HepG2 (cell line): ENCODE results near the gene RHOT2. TPM values are rescaled to one million over a fixed set of nuclear protein-coding genes. Genes with fewer than 3 reads are reported as not detected.

Experiments used
- AHR ChIP-seq: IDR thresholded peaks from 2 replicates; pipeline ENCODE4 v1.6.1; 2018; ENCODE audit warnings: missing genetic modification reagents, missing compliant biosample characterization
- ATF7 ChIP-seq, 2 experiments: fragments of 450-650 bp in 1 of 2; sonication (generic) in 1 of 2; formaldehyde crosslinking in 1 of 2; IDR thresholded peaks; 2 replicates each; pipeline versions ENCODE4 v1.4.0 to v1.6.1; 2016 to 2020; ENCODE audit warnings: antibody characterized with exemption in 1 of 2, mild to moderate bottlenecking in 1 of 2, missing genetic modification reagents in 1 of 2
- BORCS8-MEF2B ChIP-seq: sonication (generic); formaldehyde crosslinking; IDR thresholded peaks from 2 replicates; pipeline ENCODE4 v1.8.0; 2022; ENCODE audit warnings: mild to moderate bottlenecking, missing genetic modification reagents
- HDAC2 ChIP-seq: sonication (generic); formaldehyde crosslinking; IDR thresholded peaks from 2 replicates; pipeline ENCODE4 v1.4.0; 2020; ENCODE audit warnings: missing genetic modification reagents
- HNF4G ChIP-seq, 2 experiments: sonication (generic) in 1 of 2; formaldehyde crosslinking in 1 of 2; IDR thresholded peaks; 2 replicates each; pipeline versions ENCODE4 v1.4.0 to v1.6.1; 2011 to 2020; ENCODE audit warnings: borderline replicate concordance in 2 of 2, low read depth in 2 of 2, mild to moderate bottlenecking in 2 of 2, low read length in 1 of 2, missing genetic modification reagents in 1 of 2, moderate library complexity in 1 of 2
- KDM6A ChIP-seq: IDR thresholded peaks from 2 replicates; pipeline ENCODE4 v1.6.1; 2016; ENCODE audit warnings: low read depth
- NFE2L2 ChIP-seq: fragments of 150-350 bp; IDR thresholded peaks from 2 replicates; pipeline ENCODE4 v1.6.1; 2014; ENCODE audit warnings: low read length
- NR2F2 ChIP-seq: IDR thresholded peaks from 2 replicates; pipeline ENCODE4 v1.6.1; 2012; ENCODE audit warnings: low read depth, inconsistent platforms, borderline replicate concordance
- PAWR ChIP-seq: sonication (generic); formaldehyde crosslinking; IDR thresholded peaks from 2 replicates; pipeline ENCODE4 v1.4.0; 2020; ENCODE audit warnings: missing genetic modification reagents, mild to moderate bottlenecking, borderline replicate concordance
- RARG ChIP-seq: sonication (generic); formaldehyde crosslinking; IDR thresholded peaks from 2 replicates; pipeline ENCODE4 v1.4.0; 2020; ENCODE audit warnings: low read depth, mild to moderate bottlenecking, missing genetic modification reagents
- SIN3A ChIP-seq: IDR thresholded peaks from 2 replicates; pipeline ENCODE4 v1.6.1; 2011; ENCODE audit warnings: low read depth, mild to moderate bottlenecking, control low read depth, low read length, borderline replicate concordance
- SMAD3 ChIP-seq: sonication (generic); formaldehyde crosslinking; IDR thresholded peaks from 2 replicates; pipeline ENCODE4 v1.4.0; 2020; ENCODE audit warnings: missing genetic modification reagents
- SMARCC2 ChIP-seq: fragments of 450-650 bp; IDR thresholded peaks from 2 replicates; pipeline ENCODE4 v1.6.1; 2017; ENCODE audit warnings: antibody characterized with exemption, mild to moderate bottlenecking
- U2AF2 ChIP-seq: fragments of 200-400 bp; formaldehyde crosslinking; IDR thresholded peaks from 2 replicates; pipeline ENCODE4 v1.6.1; 2017; ENCODE audit warnings: low read depth, mild to moderate bottlenecking, low read length
- ZKSCAN8 ChIP-seq: IDR thresholded peaks from 2 replicates; pipeline ENCODE4 v1.6.1; 2016; ENCODE audit warnings: borderline replicate concordance, missing genetic modification reagents, missing compliant biosample characterization
- ZNF331 ChIP-seq: sonication (generic); formaldehyde crosslinking; IDR thresholded peaks from 2 replicates; pipeline ENCODE4 v1.4.0; 2020; ENCODE audit warnings: missing genetic modification reagents
- ZNF367 ChIP-seq: sonication (generic); formaldehyde crosslinking; IDR thresholded peaks from 2 replicates; pipeline ENCODE4 v1.4.0; 2020; ENCODE audit warnings: missing genetic modification reagents, borderline replicate concordance
- ZNF709 ChIP-seq: sonication (generic); formaldehyde crosslinking; IDR thresholded peaks from 2 replicates; pipeline ENCODE4 v1.5.0; 2020; ENCODE audit warnings: mild to moderate bottlenecking, missing genetic modification reagents
- ZNF773 ChIP-seq: sonication (generic); formaldehyde crosslinking; IDR thresholded peaks from 2 replicates; pipeline ENCODE4 v1.4.0; 2020; ENCODE audit warnings: missing genetic modification reagents, borderline replicate concordance
- polyA plus RNA-seq, 8 experiments: library from polyadenylated mRNA; depleted of rRNA in 3 of 8; stranded (reverse) in 7 of 8; unstranded in 1 of 8; fragments of >200 nt; fragmentation: Illumina TruSeq in 4 of 8; extraction: Trizol in 4 of 8; gene quantifications; 2 replicates each; pipeline versions ENCODE4 v1.2.1 to v1.2.3, GENCODE V29; 2011 to 2016; ENCODE audit warnings: low read depth in 4 of 8, missing spikeins in 1 of 8, mixed read lengths in 1 of 8; ENCODE audit not compliant: insufficient read depth in 1 of 8
- total RNA-seq, 5 experiments: library from RNA; depleted of rRNA; stranded (reverse); fragments of >200 nt; fragmentation: Illumina TruSeq; extraction: Trizol; gene quantifications; 2 replicates each; pipeline ENCODE4 v1.2.3, GENCODE V29; 2016; ENCODE audit warnings: low read depth in 1 of 5
- TF ChIP-seq, protein P1 (sequence below): sonication (generic); formaldehyde crosslinking; IDR thresholded peaks from 2 replicates; pipeline ENCODE4 v1.5.0; 2020; ENCODE audit warnings: mild to moderate bottlenecking, low read depth, missing genetic modification reagents, borderline replicate concordance
- TF ChIP-seq, protein P2 (sequence below): sonication (generic); formaldehyde crosslinking; IDR thresholded peaks from 2 replicates; pipeline ENCODE4 v1.5.1; 2020; ENCODE audit warnings: mild to moderate bottlenecking, missing genetic modification reagents, moderate library complexity
- TF ChIP-seq, protein P3 (sequence below): IDR thresholded peaks from 2 replicates; pipeline ENCODE4 v1.6.1; 2012; ENCODE audit warnings: low read length, improper control_type of control experiment
- TF ChIP-seq, protein P4 (sequence below): sonication (generic); formaldehyde crosslinking; IDR thresholded peaks from 2 replicates; pipeline ENCODE4 v1.9.0; 2021; ENCODE audit warnings: missing genetic modification reagents, borderline replicate concordance

Gene RHOT2
- total and polyA plus RNA-seq, 2 of the 13 experiments (the other 11 are each of a cell fraction or from before 2014, with no cell fraction given), result 63.6 to 76.9 TPM

DNA sequence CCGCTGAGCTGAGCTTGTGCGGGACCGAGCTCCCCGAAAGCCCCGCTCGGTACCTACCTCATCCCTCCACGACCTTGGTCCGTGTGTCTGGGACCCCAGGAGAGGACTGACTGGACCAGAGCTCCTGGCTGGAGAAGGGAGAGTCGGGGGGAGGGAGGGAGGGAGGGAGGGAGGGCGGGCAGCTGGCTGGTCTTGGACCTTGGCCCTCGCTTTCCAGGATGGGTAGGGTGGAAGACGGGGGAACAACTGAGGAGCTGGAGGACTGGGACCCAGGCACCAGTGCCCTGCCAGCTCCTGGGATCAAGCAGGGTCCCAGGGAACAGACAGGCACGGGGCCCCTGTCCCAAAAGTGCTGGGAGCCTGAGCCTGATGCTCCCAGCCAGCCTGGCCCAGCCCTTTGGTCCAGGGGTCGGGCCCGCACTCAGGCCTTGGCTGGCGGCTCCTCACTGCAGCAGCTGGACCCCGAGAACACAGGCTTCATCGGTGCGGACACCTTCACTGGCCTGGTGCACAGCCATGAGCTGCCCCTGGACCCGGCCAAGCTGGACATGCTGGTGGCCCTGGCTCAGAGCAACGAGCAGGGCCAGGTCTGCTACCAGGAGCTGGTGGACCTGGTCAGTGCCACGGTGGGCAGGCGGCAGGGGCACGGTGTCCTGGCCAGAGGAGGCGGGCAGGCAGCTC lies 8.1 kb downstream of the RHOT2 start (continued):
- TF ChIP-seq ZKSCAN8 (CRISPR knock-in tag) (no peak), PAWR (CRISPR knock-in tag) (no peak), ZNF773 (no peak), HDAC2 (CRISPR knock-in tag) (no peak), ATF7 (IDR thresholded peaks at IDR 0.05) (no peak), ATF7 (CRISPR knock-in tag; IDR thresholded peaks at IDR 0.05) (no peak), SMARCC2 (no peak), KDM6A (CRISPR knock-in tag) (no peak), NFE2L2 (no peak), BORCS8-MEF2B (no peak), ZNF331 (CRISPR knock-in tag) (no peak), RARG (CRISPR knock-in tag) (no peak), AHR (no peak), SIN3A (no peak), HNF4G (IDR thresholded peaks at IDR 0.05; ENCODE audit: borderline replicate concordance, low read depth, low read length) (no peak), HNF4G (CRISPR knock-in tag; IDR thresholded peaks at IDR 0.05; ENCODE audit: borderline replicate concordance, low read depth) (no peak), SMAD3 (CRISPR knock-in tag) (no peak), NR2F2 (no peak), ZNF709 (CRISPR knock-in tag) (no peak), U2AF2 (no peak), ZNF367 (CRISPR knock-in tag) (no peak)
- TF ChIP-seq, protein P1, sequence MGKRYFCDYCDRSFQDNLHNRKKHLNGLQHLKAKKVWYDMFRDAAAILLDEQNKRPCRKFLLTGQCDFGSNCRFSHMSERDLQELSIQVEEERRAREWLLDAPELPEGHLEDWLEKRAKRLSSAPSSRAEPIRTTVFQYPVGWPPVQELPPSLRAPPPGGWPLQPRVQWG (CRISPR knock-in tag), result no peak
- TF ChIP-seq, protein P2, sequence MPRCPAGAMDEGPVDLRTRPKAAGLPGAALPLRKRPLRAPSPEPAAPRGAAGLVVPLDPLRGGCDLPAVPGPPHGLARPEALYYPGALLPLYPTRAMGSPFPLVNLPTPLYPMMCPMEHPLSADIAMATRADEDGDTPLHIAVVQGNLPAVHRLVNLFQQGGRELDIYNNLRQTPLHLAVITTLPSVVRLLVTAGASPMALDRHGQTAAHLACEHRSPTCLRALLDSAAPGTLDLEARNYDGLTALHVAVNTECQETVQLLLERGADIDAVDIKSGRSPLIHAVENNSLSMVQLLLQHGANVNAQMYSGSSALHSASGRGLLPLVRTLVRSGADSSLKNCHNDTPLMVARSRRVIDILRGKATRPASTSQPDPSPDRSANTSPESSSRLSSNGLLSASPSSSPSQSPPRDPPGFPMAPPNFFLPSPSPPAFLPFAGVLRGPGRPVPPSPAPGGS, result no peak
- TF ChIP-seq, protein P3, sequence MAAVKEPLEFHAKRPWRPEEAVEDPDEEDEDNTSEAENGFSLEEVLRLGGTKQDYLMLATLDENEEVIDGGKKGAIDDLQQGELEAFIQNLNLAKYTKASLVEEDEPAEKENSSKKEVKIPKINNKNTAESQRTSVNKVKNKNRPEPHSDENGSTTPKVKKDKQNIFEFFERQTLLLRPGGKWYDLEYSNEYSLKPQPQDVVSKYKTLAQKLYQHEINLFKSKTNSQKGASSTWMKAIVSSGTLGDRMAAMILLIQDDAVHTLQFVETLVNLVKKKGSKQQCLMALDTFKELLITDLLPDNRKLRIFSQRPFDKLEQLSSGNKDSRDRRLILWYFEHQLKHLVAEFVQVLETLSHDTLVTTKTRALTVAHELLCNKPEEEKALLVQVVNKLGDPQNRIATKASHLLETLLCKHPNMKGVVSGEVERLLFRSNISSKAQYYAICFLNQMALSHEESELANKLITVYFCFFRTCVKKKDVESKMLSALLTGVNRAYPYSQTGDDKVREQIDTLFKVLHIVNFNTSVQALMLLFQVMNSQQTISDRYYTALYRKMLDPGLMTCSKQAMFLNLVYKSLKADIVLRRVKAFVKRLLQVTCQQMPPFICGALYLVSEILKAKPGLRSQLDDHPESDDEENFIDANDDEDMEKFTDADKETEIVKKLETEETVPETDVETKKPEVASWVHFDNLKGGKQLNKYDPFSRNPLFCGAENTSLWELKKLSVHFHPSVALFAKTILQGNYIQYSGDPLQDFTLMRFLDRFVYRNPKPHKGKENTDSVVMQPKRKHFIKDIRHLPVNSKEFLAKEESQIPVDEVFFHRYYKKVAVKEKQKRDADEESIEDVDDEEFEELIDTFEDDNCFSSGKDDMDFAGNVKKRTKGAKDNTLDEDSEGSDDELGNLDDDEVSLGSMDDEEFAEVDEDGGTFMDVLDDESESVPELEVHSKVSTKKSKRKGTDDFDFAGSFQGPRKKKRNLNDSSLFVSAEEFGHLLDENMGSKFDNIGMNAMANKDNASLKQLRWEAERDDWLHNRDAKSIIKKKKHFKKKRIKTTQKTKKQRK, result no peak
- TF ChIP-seq, protein P4, sequence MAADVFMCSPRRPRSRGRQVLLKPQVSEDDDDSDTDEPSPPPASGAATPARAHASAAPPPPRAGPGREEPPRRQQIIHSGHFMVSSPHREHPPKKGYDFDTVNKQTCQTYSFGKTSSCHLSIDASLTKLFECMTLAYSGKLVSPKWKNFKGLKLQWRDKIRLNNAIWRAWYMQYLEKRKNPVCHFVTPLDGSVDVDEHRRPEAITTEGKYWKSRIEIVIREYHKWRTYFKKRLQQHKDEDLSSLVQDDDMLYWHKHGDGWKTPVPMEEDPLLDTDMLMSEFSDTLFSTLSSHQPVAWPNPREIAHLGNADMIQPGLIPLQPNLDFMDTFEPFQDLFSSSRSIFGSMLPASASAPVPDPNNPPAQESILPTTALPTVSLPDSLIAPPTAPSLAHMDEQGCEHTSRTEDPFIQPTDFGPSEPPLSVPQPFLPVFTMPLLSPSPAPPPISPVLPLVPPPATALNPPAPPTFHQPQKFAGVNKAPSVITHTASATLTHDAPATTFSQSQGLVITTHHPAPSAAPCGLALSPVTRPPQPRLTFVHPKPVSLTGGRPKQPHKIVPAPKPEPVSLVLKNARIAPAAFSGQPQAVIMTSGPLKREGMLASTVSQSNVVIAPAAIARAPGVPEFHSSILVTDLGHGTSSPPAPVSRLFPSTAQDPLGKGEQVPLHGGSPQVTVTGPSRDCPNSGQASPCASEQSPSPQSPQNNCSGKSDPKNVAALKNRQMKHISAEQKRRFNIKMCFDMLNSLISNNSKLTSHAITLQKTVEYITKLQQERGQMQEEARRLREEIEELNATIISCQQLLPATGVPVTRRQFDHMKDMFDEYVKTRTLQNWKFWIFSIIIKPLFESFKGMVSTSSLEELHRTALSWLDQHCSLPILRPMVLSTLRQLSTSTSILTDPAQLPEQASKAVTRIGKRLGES (CRISPR knock-in tag), result no peak
